Neural progenitor cell (in vitro differentiated cells): Measurements from ENCODE around the gene KRTAP5-6.

Source experiments
- EZH2phosphoT487 ChIP-seq: fragments of 200-600 bp; sonication (generic); IDR thresholded peaks from 2 replicates; pipeline ENCODE4 v1.6.1; 2017; ENCODE audit warnings: antibody characterized with exemption
- TF ChIP-seq, protein P1 (sequence below): fragments of 200-600 bp; sonication (generic); IDR thresholded peaks from 2 replicates; pipeline ENCODE4 v1.5.1; 2017; ENCODE audit warnings: antibody characterized with exemption, mild to moderate bottlenecking

- TF ChIP-seq, protein P1, sequence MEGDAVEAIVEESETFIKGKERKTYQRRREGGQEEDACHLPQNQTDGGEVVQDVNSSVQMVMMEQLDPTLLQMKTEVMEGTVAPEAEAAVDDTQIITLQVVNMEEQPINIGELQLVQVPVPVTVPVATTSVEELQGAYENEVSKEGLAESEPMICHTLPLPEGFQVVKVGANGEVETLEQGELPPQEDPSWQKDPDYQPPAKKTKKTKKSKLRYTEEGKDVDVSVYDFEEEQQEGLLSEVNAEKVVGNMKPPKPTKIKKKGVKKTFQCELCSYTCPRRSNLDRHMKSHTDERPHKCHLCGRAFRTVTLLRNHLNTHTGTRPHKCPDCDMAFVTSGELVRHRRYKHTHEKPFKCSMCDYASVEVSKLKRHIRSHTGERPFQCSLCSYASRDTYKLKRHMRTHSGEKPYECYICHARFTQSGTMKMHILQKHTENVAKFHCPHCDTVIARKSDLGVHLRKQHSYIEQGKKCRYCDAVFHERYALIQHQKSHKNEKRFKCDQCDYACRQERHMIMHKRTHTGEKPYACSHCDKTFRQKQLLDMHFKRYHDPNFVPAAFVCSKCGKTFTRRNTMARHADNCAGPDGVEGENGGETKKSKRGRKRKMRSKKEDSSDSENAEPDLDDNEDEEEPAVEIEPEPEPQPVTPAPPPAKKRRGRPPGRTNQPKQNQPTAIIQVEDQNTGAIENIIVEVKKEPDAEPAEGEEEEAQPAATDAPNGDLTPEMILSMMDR: no peak
- no peak for TF ChIP-seq EZH2phosphoT487
Measured at GRCh38 chr11:1743585-1744136, 46.7 kb downstream of the KRTAP5-6 start.
